Liver (tissue), 9 donors: ENCODE data around the gene PAQR4. TPM values are rescaled to one million over a fixed set of nuclear protein-coding genes. Genes with fewer than 3 reads are reported as not detected.

ENCODE experiments used
- DNase-seq: peaks from one replicate; pipeline ENCODE4 v3.0.0-alpha.2; 2017; ENCODE audit warnings: low spot score
- H3K27ac ChIP-seq, 2 donors: one replicate each; pipeline ENCODE4 v1.7.0; 2013; ENCODE audit warnings: inconsistent platforms in 2 of 2, low read length in 2 of 2, control low read depth in 1 of 2, low read depth in 1 of 2, mild to moderate bottlenecking in 1 of 2
- H3K27me3 ChIP-seq, 4 donors: one replicate each; pipeline versions ENCODE4 v1.6.1 to v1.7.0; 2013; ENCODE audit warnings: low read length in 3 of 4, inconsistent platforms in 1 of 4, mild to moderate bottlenecking in 1 of 4, moderate library complexity in 1 of 4; ENCODE audit not compliant: control insufficient read depth in 4 of 4, insufficient read depth in 4 of 4
- H3K36me3 ChIP-seq, 4 donors: one replicate each; pipeline versions ENCODE4 v1.6.1 to v1.7.0; 2013; ENCODE audit warnings: low read length in 3 of 4, mild to moderate bottlenecking in 3 of 4, low read depth in 1 of 4, moderate library complexity in 1 of 4; ENCODE audit not compliant: control insufficient read depth in 4 of 4, insufficient read depth in 3 of 4
- H3K4me1 ChIP-seq, 4 donors: one replicate each; pipeline versions ENCODE4 v1.6.1 to v1.7.0; 2013; ENCODE audit warnings: low read length in 3 of 4, mild to moderate bottlenecking in 3 of 4, moderate library complexity in 1 of 4; ENCODE audit not compliant: control insufficient read depth in 4 of 4, insufficient read depth in 4 of 4
- H3K4me3 ChIP-seq, 3 donors: one replicate each; pipeline versions ENCODE4 v1.6.1 to v1.7.0; 2013; ENCODE audit warnings: low read length in 3 of 3, control low read depth in 1 of 3, low read depth in 1 of 3, mild to moderate bottlenecking in 1 of 3
- H3K9ac ChIP-seq, 2 donors: one replicate each; pipeline ENCODE4 v1.7.0; 2013; ENCODE audit warnings: low read length in 2 of 2, mild to moderate bottlenecking in 2 of 2, moderate library complexity in 2 of 2, control low read depth in 1 of 2, low read depth in 1 of 2
- H3K9me3 ChIP-seq, 4 donors: one replicate each; pipeline versions ENCODE4 v1.6.1 to v1.7.0; 2013; ENCODE audit warnings: low read length in 3 of 4; ENCODE audit not compliant: control insufficient read depth in 4 of 4
- ATF3 ChIP-seq: IDR thresholded peaks from 2 replicates; pipeline ENCODE4 v1.6.1; 2016; ENCODE audit warnings: antibody characterized with exemption
- CTCF ChIP-seq: fragments of 150-350 bp; IDR thresholded peaks from 2 replicates; pipeline ENCODE4 v1.5.1; 2017; ENCODE audit warnings: improper control_type of control experiment, low read depth, low read length; ENCODE audit not compliant: missing input control
- EGR1 ChIP-seq, 2 donors: IDR thresholded peaks; 2 replicates each; pipeline ENCODE4 v1.6.1; 2016 to 2018; ENCODE audit warnings: antibody characterized with exemption in 2 of 2, low read depth in 2 of 2
- FOXA1 ChIP-seq: IDR thresholded peaks from 2 replicates; pipeline ENCODE4 v1.6.1; 2016; ENCODE audit warnings: antibody characterized with exemption
- FOXA2 ChIP-seq: IDR thresholded peaks from 2 replicates; pipeline ENCODE4 v1.6.1; 2016; ENCODE audit warnings: antibody characterized with exemption
- GABPA ChIP-seq, 2 donors: IDR thresholded peaks in 1 of 2; conservative IDR thresholded peaks in 1 of 2; 2 replicates each; pipeline ENCODE4 v1.6.1; 2016; ENCODE audit warnings: antibody characterized with exemption in 2 of 2, mild to moderate bottlenecking in 1 of 2, moderate library complexity in 1 of 2
- HNF4A ChIP-seq, 2 donors: conservative IDR thresholded peaks; 2 replicates each; pipeline ENCODE4 v1.6.1; 2016; ENCODE audit warnings: antibody characterized with exemption in 2 of 2, mild to moderate bottlenecking in 2 of 2
- HNF4G ChIP-seq: IDR thresholded peaks from 2 replicates; pipeline ENCODE4 v1.6.1; 2016; ENCODE audit warnings: antibody characterized with exemption
- JUND ChIP-seq, 2 donors: IDR thresholded peaks; 2 replicates each; pipeline ENCODE4 v1.6.1; 2016; ENCODE audit warnings: antibody characterized with exemption in 2 of 2
- NR2F2 ChIP-seq: IDR thresholded peaks from 2 replicates; pipeline ENCODE4 v1.6.1; 2016; ENCODE audit warnings: antibody characterized with exemption
- RAD21 ChIP-seq, 2 donors: IDR thresholded peaks; 2 replicates each; pipeline ENCODE4 v1.6.1; 2016; ENCODE audit warnings: antibody characterized with exemption in 2 of 2, mild to moderate bottlenecking in 2 of 2
- RXRA ChIP-seq, 2 donors: IDR thresholded peaks; 2 replicates each; pipeline ENCODE4 v1.6.1; 2017 to 2018; ENCODE audit warnings: antibody characterized with exemption in 2 of 2, mild to moderate bottlenecking in 1 of 2
- SP1 ChIP-seq: IDR thresholded peaks from 2 replicates; pipeline ENCODE4 v1.6.1; 2018; ENCODE audit warnings: antibody characterized with exemption, mild to moderate bottlenecking
- TAF1 ChIP-seq: conservative IDR thresholded peaks from 2 replicates; pipeline ENCODE4 v1.6.1; 2016; ENCODE audit warnings: antibody characterized with exemption, mild to moderate bottlenecking
- YY1 ChIP-seq: IDR thresholded peaks from 2 replicates; pipeline ENCODE4 v1.6.1; 2016; ENCODE audit warnings: antibody characterized with exemption, mild to moderate bottlenecking
- WGBS: extraction: QIAGEN DNeasy Blood & Tissue Kit; methylation state at CpG from one replicate; pipeline ENCODE4 v1.1.7; 2013; 5-methylcytosine and 5-hydroxymethylcytosine counted together
- polyA plus RNA-seq, 2 donors: library from polyadenylated mRNA; stranded (reverse) in 1 of 2; unstranded in 1 of 2; fragments of 200-250 nt in 1 of 2; fragments of >200 nt in 1 of 2; fragmentation: Nextera tagmentation in 1 of 2; extraction: Ambion mirVana in 1 of 2; gene quantifications; one replicate each; pipeline versions ENCODE4 v1.2.1 to v1.2.3, GENCODE V29; 2013 to 2015
- total RNA-seq, 2 donors: library from RNA; depleted of rRNA; stranded (reverse); fragments of >200 nt; gene quantifications; one replicate each; pipeline ENCODE4 v1.2.3, GENCODE V29; 2014
- TF ChIP-seq, protein P1 (sequence below): IDR thresholded peaks from 2 replicates; pipeline ENCODE4 v1.6.1; 2016; ENCODE audit warnings: antibody characterized with exemption, mild to moderate bottlenecking
- TF ChIP-seq, protein P2 (sequence below): IDR thresholded peaks from 2 replicates; pipeline ENCODE4 v1.6.1; 2016; ENCODE audit warnings: antibody characterized with exemption
- TF ChIP-seq, protein P3 (sequence below): IDR thresholded peaks from 2 replicates; pipeline ENCODE4 v1.6.1; 2016; ENCODE audit warnings: antibody characterized with exemption
- donor health status: healthy.
- donor health status: healthy.
- donor health status: healthy.
- donor health status: healthy.
- donor health status: healthy.

PAQR4 gene
- total and polyA plus RNA-seq, 4 donors: 0.63 to 9.9 (median 2.0) TPM

DNA sequence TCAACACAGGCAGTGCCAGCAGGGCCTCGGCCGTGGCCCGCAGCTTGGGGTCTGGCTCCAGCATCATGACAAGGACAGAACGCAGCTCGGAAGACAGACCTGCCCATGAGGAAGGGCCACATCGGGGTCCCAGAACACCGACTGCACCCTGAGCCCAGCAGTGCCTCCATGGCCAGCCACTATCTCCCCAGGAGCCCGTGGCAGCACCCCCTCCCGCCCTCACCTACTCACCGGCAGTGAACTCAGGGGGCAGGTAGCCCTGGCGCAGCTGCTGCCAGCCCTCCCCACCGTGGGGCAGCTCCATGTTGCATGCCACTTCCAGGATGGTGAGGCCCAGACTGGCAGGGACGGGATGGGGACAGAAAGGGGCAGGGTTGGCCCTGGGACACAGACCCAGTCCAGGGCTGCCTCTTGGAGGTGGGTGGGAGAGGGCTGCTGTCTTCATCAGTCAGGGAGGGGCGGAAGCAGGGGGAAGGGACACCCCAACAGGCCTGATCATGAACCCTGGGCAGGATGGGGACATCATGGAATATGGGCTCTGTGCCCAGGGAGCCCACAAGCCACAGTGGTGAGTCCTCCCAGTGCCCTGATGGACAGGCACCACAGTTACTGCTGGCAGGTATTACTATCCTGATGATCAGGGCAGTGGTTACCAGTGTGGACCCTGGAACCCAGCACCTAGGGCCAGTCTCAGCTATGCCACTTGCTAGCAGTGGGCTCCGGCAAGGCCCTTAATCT lies 5.3 kb downstream of the PAQR4 start:
- Histone ChIP-seq H3K9me3 (no peaks in the 10 kb centered on the region), H3K27ac (no peak overlapping the region), H3K4me1 (peaks cover 8 to 25% (median 14%) of the 10 kb centered on the region in 4 donors), H3K36me3 (no peaks in the 10 kb centered on the region), H3K4me3 (no peak overlapping the region), H3K27me3 (peaks cover 0 to 2% (median 0%) of the 10 kb centered on the region in 4 donors), H3K9ac (no peak overlapping the region)
- 96% methylated on average over 15 of the region's 15 CpGs for WGBS
- TF ChIP-seq, protein P1, sequence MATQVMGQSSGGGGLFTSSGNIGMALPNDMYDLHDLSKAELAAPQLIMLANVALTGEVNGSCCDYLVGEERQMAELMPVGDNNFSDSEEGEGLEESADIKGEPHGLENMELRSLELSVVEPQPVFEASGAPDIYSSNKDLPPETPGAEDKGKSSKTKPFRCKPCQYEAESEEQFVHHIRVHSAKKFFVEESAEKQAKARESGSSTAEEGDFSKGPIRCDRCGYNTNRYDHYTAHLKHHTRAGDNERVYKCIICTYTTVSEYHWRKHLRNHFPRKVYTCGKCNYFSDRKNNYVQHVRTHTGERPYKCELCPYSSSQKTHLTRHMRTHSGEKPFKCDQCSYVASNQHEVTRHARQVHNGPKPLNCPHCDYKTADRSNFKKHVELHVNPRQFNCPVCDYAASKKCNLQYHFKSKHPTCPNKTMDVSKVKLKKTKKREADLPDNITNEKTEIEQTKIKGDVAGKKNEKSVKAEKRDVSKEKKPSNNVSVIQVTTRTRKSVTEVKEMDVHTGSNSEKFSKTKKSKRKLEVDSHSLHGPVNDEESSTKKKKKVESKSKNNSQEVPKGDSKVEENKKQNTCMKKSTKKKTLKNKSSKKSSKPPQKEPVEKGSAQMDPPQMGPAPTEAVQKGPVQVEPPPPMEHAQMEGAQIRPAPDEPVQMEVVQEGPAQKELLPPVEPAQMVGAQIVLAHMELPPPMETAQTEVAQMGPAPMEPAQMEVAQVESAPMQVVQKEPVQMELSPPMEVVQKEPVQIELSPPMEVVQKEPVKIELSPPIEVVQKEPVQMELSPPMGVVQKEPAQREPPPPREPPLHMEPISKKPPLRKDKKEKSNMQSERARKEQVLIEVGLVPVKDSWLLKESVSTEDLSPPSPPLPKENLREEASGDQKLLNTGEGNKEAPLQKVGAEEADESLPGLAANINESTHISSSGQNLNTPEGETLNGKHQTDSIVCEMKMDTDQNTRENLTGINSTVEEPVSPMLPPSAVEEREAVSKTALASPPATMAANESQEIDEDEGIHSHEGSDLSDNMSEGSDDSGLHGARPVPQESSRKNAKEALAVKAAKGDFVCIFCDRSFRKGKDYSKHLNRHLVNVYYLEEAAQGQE: no peak
- TF ChIP-seq FOXA1 (no peak), YY1 (no peak), TAF1 (no peak), SP1 (no peak), NR2F2 (no peak), HNF4G (no peak), ATF3 (no peak), RAD21 (IDR thresholded peaks at IDR 0.05) (no peak), EGR1 (IDR thresholded peaks at IDR 0.05; ENCODE audit: low read depth in 2 of 2) (no peak), HNF4A (conservative IDR thresholded peaks at IDR 0.05) (no peak), FOXA2 (no peak), CTCF (no peak), GABPA (IDR thresholded peaks at IDR 0.05 in 1 of 2, conservative IDR thresholded peaks at IDR 0.05 in 1 of 2) (no peak), RXRA (IDR thresholded peaks at IDR 0.05) (no peak), JUND (IDR thresholded peaks at IDR 0.05) (no peak)
- TF ChIP-seq, protein P2, sequence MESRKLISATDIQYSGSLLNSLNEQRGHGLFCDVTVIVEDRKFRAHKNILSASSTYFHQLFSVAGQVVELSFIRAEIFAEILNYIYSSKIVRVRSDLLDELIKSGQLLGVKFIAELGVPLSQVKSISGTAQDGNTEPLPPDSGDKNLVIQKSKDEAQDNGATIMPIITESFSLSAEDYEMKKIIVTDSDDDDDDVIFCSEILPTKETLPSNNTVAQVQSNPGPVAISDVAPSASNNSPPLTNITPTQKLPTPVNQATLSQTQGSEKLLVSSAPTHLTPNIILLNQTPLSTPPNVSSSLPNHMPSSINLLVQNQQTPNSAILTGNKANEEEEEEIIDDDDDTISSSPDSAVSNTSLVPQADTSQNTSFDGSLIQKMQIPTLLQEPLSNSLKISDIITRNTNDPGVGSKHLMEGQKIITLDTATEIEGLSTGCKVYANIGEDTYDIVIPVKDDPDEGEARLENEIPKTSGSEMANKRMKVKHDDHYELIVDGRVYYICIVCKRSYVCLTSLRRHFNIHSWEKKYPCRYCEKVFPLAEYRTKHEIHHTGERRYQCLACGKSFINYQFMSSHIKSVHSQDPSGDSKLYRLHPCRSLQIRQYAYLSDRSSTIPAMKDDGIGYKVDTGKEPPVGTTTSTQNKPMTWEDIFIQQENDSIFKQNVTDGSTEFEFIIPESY: no peak
- TF ChIP-seq, protein P3, sequence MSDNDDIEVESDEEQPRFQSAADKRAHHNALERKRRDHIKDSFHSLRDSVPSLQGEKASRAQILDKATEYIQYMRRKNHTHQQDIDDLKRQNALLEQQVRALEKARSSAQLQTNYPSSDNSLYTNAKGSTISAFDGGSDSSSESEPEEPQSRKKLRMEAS: no peak
- no peak for DNase-seq
